Ramos (cell line): ENCODE measurements around the gene GHR.

Experiments
- in situ Hi-C: fragments of 300-500 bp; cut with MboI; formaldehyde crosslinking; loops from one replicate; pipeline ENCODE4 v1.14.3; 2022; ENCODE audit warnings: low sequenced_read_pairs; ENCODE audit not compliant: unreplicated experiment

GHR gene

DNA sequence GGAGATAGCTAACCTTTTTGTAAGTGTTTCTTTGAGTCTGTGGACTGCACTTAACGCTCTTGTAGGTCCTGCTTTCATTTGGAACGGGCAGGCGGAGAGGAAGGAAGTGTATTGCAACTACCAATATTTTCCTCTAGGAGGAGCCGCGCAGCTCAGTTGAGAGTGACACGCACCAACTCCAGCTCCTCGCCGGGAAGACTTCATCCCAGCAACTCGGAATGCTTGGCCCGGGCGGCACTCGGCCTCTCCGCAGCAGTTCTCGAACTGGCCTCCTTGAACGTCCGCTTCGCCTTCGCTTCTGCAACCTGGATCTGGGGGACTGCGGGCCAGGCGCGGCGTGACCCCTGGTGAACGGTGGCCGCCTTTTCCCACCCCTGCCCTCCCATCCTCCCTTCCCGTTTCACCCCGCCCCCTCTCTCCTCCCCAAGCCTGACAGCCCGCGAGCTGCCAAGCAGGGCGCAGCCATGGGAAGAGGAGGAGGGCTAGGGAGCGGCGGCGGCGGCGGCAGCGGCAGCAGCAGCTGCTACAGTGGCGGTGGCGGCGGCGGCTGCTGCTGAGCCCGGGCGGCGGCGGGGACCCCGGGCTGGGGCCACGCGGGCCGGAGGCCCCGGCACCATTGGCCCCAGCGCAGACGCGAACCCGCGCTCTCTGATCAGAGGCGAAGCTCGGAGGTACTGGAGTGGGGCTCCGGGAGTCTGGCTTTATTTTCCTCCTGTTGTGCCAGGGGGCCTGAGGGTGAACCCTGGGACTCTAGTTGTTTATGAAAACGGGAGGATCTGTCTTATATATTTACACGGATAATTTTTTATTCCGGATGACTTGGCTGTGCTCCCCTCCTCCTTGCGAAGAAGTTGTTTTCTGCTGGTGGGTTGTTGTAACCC lies at the start of gene GHR:
TSS of gene GHR (plus strand) at position 155 of the 881 bp plus-strand sequence. CDS start 142,436 bp downstream, outside the sequence.
- in situ Hi-C loops: no loop called here

GRCh38 chr5:42374679-42375273 lies 48.5 kb upstream of the GHR start:
- in situ Hi-C loops: no loop called here

DNA sequence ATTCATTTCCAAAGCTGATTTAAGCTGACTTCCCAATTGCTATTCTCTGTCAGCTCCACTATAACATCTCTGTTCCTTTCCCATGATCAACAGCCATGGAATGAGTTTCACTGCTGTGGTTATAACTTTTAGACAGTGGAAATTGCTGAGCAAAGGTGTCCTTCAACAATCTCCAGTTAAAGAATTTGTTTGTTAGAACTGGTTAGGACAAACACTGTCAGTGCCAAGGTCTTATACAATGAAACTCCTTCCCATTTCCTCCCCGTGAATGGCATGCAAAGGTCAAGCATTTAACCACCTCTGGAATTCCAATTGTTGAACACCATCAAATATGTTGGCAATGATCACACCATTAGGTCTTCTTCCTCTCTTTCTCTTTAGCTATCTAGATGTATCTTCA lies 45.7 kb upstream of the GHR start:
- in situ Hi-C loops: no loop called here

DNA sequence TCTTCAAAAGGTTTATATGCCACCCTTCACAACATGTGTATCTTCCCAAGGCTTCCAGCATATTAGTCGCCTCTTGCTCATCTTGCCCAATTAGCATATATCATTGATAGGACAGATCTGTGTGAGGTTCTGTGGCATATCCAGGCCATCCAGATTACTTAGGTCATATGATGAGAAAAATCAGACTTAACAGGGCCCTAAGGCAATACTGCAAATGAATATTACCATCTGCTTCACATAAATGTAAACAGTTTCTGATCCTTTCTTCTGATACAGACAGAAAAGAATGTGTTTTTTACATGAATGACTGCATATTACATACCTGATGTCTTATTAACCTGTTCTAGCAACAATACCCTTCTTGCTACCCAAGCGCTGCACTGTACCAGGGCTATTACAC lies 41.3 kb upstream of the GHR start:
- in situ Hi-C loops: no loop called here

- in situ Hi-C loops: no loop called here
Observed at GRCh38 chr5:42387563-42387962, 35.7 kb upstream of the GHR start.

DNA sequence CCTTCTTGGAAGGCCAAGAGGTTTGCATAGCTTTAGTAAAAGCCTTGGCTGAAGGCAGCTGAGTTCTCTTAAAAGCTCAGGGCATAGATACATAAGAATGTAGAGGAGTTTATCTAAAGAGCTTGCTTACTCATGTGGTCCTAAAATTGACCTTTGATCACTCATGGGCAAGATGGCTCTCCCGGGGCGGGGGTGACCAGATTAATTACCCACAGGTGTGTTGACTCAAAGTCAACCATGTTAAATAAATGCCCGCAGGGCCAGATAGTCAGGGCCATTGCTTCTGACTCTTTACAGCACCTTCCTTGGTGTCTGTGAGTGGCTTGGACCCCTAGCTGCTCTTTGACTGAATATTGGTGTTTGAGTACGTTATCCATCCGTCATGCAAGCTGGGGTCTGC lies 33.1 kb upstream of the GHR start:
- in situ Hi-C loops: no loop called here

DNA sequence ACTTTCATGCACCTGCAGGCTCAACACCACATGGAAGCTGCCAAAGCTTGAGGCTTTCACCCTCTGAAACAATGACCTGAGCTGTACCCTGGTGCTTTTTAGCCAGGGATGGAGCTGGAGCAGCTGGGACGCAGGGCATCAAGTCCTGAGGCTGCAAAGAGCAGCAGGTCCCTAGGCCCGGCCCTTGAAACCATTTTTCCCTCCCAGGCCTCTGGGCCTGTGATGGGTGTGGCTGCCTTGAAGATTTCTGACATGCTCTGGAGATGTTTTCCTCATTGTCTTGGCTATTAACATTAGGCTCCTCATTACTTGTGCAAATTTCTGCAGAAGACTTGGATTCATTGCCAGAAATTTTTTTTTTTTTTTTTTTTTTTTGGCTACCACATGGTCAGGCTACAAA lies 30.3 kb upstream of the GHR start:
- in situ Hi-C loops: no loop called here

DNA sequence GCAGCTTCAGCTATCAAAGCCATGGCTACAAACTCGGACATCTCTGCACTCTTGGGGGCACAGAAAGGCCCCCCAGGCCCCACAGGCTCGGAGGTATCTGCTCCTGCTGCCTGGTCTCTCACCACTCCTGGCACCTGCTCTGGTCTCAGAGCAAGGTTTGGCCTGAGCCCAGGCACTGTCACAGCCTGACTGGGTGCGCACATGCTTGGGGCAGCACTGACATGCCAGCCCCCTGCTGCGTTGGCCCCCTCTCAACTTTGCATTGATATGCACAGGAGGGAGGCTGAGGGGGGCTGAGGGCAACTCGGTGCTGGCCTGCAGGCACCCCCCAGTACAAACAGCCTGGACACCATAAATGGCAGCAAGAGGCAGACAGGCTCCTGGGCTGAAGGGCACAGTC lies 27.1 kb upstream of the GHR start:
- in situ Hi-C loops: no loop called here

GRCh38 chr5:42397267-42397666 lies 26.0 kb upstream of the GHR start:
- in situ Hi-C loops: no loop called here

- in situ Hi-C loops: no loop called here
Observed at GRCh38 chr5:42399702-42400101, 23.5 kb upstream of the GHR start.

DNA sequence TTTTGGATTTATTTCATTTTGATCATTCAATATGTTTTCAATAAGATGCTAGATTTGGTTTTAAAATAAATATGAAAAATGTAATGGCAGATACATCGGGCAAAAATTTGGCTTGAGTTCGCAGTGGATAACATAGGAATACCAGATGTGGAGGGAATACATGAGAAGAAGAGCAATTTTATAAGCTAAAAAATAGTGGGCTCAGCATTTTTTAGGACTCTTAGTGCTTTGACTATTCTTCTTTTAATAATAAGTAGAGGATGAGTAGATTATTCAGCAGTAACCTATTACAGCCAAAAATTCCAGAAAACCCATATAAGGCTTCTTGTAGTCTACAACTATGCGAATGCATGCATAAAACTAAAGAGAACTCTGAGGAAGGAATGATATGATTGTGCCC lies 22.8 kb upstream of the GHR start:
- in situ Hi-C loops: no loop called here

- in situ Hi-C loops: no loop called here
Observed at GRCh38 chr5:42403236-42403635, 20.0 kb upstream of the GHR start.

GRCh38 chr5:42404366-42404765 lies 18.9 kb upstream of the GHR start:
- in situ Hi-C loops: no loop called here

- in situ Hi-C loops: no loop called here
Observed at GRCh38 chr5:42419294-42419693, 3.9 kb upstream of the GHR start.

- in situ Hi-C loops: no loop called here
Observed at GRCh38 chr5:42422656-42423280, 471 bp upstream of the GHR start.

- in situ Hi-C loops: no loop called here
Observed at GRCh38 chr5:42426016-42426415, 2.8 kb downstream of the GHR start.

DNA sequence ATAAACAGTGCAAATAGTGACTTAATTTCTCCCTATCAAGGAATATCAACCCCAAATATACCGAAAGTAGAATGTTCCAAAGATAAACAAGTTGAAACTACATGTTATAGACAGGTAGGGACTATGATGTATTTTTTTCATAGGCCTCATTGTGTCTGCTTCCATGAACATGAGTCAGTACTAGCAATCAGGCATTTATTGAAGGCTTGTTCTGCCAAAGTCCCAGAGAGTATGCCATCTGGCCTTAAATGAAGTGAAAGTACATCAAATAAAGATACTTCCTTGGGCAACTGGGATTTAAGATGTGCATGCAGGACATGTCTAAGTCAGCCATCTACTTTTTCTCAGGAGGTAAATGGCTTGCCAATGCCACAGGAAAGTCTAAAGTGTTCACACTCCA lies 6.5 kb downstream of the GHR start:
- in situ Hi-C loops: no loop called here

DNA sequence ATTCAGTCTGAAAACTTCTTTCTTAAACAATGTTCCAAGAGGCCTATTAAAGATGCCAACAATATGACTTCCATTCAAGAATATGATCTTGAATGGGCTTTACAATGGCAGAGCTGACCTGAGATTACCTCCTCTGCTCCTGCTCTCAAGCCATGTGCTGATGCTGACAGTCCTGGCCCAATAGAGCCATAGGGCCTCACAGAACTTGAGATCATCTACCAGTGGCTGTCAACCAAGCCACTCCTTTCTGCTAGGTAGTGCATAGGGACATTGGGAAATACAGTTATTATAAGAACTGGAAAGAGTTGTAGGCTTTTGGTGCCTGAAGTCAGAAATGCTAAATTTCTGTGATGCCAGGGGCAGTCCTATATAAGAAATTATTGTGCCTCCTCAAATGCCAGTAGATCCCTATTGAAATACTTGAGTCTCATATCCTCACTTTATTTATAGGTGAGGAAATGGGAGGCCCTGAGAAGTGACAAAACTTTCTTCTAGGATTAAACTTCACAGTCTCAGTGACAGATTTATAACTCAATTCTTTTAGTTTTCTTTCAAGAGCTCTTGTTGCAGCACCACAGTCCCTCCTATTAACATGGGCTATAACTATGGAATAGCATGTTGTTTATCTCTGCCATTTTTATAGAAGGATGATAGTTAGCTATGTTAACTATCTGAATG lies 10.9 kb downstream of the GHR start:
- in situ Hi-C loops: no loop called here

DNA sequence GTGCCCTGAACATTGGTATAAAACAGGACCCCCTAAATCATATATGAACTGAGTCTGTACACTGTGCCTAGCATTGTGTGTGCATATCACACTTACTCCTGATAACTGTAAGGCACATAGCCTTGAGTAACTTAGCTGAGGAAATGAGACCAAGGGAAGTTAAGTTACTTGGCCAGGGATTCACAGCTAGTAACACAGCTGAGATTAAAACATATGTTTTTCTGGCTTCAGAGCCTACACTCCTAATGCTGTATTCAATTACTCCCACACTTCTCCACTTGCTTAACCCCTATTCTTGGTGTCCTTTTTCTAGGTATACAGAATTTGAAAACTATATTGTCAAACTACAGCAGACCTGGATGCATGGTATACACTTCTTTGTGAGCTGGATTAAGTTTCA lies 12.8 kb downstream of the GHR start:
- in situ Hi-C loops: no loop called here

GRCh38 chr5:42454216-42454995 lies 31.2 kb downstream of the GHR start:
- in situ Hi-C loops: no loop called here
